SK-N-SH treated with all-trans-retinoic acid at 6 μM for 48 hours (cell line): ENCODE results near the gene CD47.

Experiments
- ATAC-seq: fragments of 200-7000 bp; cut with Tn5 transposase; 3 replicates; pipeline ENCODE4 v1.9.1; 2020; ENCODE audit warnings: mild to moderate bottlenecking, moderate library complexity
- ARNTL ChIP-seq: fragments of 450-650 bp; formaldehyde crosslinking; IDR thresholded peaks from 2 replicates; pipeline ENCODE4 v1.5.0; 2020; ENCODE audit warnings: low read depth, mild to moderate bottlenecking, moderate library complexity, borderline replicate concordance
- CSDC2 ChIP-seq: fragments of 250-450 bp; sonication (Bioruptor Pico); IDR thresholded peaks from 2 replicates; pipeline ENCODE4 v1.5.0; 2020; ENCODE audit warnings: mild to moderate bottlenecking, moderate library complexity
- ESRRG ChIP-seq: fragments of 250-450 bp; sonication (Bioruptor Pico); IDR thresholded peaks from 2 replicates; pipeline ENCODE4 v1.6.1; 2021; ENCODE audit warnings: mild to moderate bottlenecking
- GLIS3 ChIP-seq: fragments of 250-450 bp; sonication (Bioruptor Pico); IDR thresholded peaks from 2 replicates; pipeline ENCODE4 v1.5.0; 2020; ENCODE audit warnings: mild to moderate bottlenecking, moderate library complexity
- ISL1 ChIP-seq: fragments of 250-450 bp; sonication (Bioruptor Pico); IDR thresholded peaks from 2 replicates; pipeline ENCODE4 v2.1.2; 2022; ENCODE audit warnings: mild to moderate bottlenecking, moderate library complexity
- OSR1 ChIP-seq: fragments of 250-450 bp; sonication (Bioruptor Pico); IDR thresholded peaks from 2 replicates; pipeline ENCODE4 v1.8.0; 2022; ENCODE audit warnings: moderate library complexity, mild to moderate bottlenecking, inconsistent platforms
- PATZ1 ChIP-seq: fragments of 250-450 bp; sonication (Bioruptor Pico); IDR thresholded peaks from 2 replicates; pipeline ENCODE4 v1.8.0; 2020; ENCODE audit warnings: mild to moderate bottlenecking, moderate library complexity, borderline replicate concordance
- PPARA ChIP-seq: fragments of 250-450 bp; sonication (Bioruptor Pico); IDR thresholded peaks from 2 replicates; pipeline ENCODE4 v1.5.0; 2020; ENCODE audit warnings: mild to moderate bottlenecking, borderline replicate concordance
- RARB ChIP-seq: fragments of 250-450 bp; sonication (Bioruptor Pico); IDR thresholded peaks from 2 replicates; pipeline ENCODE4 v1.8.0; 2021; ENCODE audit warnings: mild to moderate bottlenecking, moderate library complexity
- SNAI2 ChIP-seq: fragments of 250-450 bp; sonication (Bioruptor Pico); IDR thresholded peaks from 2 replicates; pipeline ENCODE4 v1.5.0; 2020; ENCODE audit warnings: mild to moderate bottlenecking, moderate library complexity
- TOX ChIP-seq: fragments of 250-450 bp; sonication (Bioruptor Pico); IDR thresholded peaks from 2 replicates; pipeline ENCODE4 v1.8.0; 2021; ENCODE audit warnings: mild to moderate bottlenecking, moderate library complexity, borderline replicate concordance
- TSHZ2 ChIP-seq: fragments of 250-450 bp; sonication (Bioruptor Pico); IDR thresholded peaks from 2 replicates; pipeline ENCODE4 v1.5.0; 2020; ENCODE audit warnings: mild to moderate bottlenecking, moderate library complexity
- ZC3H10 ChIP-seq: fragments of 250-450 bp; sonication (Bioruptor Pico); IDR thresholded peaks from 2 replicates; pipeline ENCODE4 v1.5.1; 2021; ENCODE audit warnings: mild to moderate bottlenecking, moderate library complexity
- ZFP3 ChIP-seq: fragments of 250-450 bp; sonication (Bioruptor Pico); IDR thresholded peaks from 2 replicates; pipeline ENCODE4 v1.5.0; 2020; ENCODE audit warnings: mild to moderate bottlenecking, moderate library complexity
- ZFP30 ChIP-seq: fragments of 450-650 bp; formaldehyde crosslinking; IDR thresholded peaks from 2 replicates; pipeline ENCODE4 v1.5.0; 2022; ENCODE audit warnings: mild to moderate bottlenecking, moderate library complexity
- ZNF70 ChIP-seq: fragments of 450-650 bp; formaldehyde crosslinking; IDR thresholded peaks from 2 replicates; pipeline ENCODE4 v1.5.0; 2020; ENCODE audit warnings: mild to moderate bottlenecking, moderate library complexity
- ZNF8 ChIP-seq: fragments of 450-650 bp; formaldehyde crosslinking; IDR thresholded peaks from 2 replicates; pipeline ENCODE4 v1.5.0; 2020; ENCODE audit warnings: mild to moderate bottlenecking, moderate library complexity
- TF ChIP-seq, protein P1 (sequence below): fragments of 250-450 bp; sonication (Bioruptor Pico); IDR thresholded peaks from 2 replicates; pipeline ENCODE4 v1.8.0; 2021; ENCODE audit warnings: low read depth, mild to moderate bottlenecking, moderate library complexity, borderline replicate concordance
- TF ChIP-seq, protein P2 (sequence below): fragments of 250-450 bp; sonication (Bioruptor Pico); IDR thresholded peaks from 2 replicates; pipeline ENCODE4 v1.5.1; 2020; ENCODE audit warnings: low read depth, mild to moderate bottlenecking, moderate library complexity

CD47 gene

DNA sequence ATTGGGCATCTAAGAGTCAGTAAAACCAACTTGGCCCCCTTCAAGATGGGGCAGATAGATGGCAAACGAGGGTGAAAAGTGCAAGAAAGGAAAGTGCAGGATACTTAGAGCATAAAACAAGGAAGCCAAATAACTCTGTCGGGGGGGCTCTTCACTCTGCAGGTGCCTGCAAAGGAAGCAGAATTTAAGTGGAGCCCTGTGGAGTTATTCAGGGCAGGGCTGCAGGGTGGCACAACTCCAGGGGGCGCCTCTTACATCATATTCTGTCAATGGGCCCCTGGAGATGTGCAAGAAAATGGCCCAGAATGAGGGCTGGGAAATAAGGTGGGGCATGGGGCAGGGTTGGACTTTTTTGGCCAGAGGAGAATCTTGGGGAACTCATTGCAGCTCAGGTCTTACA lies 69.7 kb downstream of the CD47 start:
- TF ChIP-seq ZNF70 (CRISPR knock-in tag) = no peak
- TF ChIP-seq ZFP3 (CRISPR knock-in tag) = no peak
- no peak for TF ChIP-seq ZNF8 (CRISPR knock-in tag)
- TF ChIP-seq GLIS3 (CRISPR knock-in tag) = no peak
- TF ChIP-seq ZC3H10 (CRISPR knock-in tag) = no peak
- no peak for TF ChIP-seq ZFP30
- no peak for TF ChIP-seq ARNTL (CRISPR knock-in tag)
- TF ChIP-seq ISL1 = no peak
- TF ChIP-seq TSHZ2 (CRISPR knock-in tag) = no peak
- no peak for ATAC-seq

DNA sequence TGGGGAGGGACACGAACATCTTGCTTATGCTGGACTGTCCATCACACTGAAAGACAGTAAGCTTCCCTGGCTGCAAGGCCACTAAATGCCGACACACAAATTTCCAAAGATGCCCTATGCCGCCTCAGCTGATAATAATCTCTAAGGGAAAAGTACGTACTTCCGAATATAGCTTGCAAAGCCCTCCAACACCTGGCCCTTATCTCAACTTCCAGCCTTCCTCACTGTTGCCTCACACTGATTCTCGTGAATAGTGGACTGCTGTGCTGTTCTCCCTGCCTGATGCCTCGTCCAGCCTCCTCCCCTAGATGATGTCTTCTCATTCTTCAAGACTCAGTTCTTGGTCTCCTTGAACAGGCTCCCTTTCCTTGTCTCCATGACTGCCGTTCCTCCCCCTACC lies 72.3 kb downstream of the CD47 start:
- ATAC-seq = no peak
- TF ChIP-seq RARB (CRISPR knock-in tag) = no peak
- TF ChIP-seq, protein P1, sequence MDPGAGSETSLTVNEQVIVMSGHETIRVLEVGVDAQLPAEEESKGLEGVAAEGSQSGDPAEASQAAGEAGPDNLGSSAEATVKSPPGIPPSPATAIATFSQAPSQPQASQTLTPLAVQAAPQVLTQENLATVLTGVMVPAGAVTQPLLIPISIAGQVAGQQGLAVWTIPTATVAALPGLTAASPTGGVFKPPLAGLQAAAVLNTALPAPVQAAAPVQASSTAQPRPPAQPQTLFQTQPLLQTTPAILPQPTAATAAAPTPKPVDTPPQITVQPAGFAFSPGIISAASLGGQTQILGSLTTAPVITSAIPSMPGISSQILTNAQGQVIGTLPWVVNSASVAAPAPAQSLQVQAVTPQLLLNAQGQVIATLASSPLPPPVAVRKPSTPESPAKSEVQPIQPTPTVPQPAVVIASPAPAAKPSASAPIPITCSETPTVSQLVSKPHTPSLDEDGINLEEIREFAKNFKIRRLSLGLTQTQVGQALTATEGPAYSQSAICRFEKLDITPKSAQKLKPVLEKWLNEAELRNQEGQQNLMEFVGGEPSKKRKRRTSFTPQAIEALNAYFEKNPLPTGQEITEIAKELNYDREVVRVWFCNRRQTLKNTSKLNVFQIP (CRISPR knock-in tag) = no peak
- no peak for TF ChIP-seq ZFP3 (CRISPR knock-in tag)
- no peak for TF ChIP-seq OSR1
- TF ChIP-seq TSHZ2 (CRISPR knock-in tag) = no peak
- TF ChIP-seq, protein P2, sequence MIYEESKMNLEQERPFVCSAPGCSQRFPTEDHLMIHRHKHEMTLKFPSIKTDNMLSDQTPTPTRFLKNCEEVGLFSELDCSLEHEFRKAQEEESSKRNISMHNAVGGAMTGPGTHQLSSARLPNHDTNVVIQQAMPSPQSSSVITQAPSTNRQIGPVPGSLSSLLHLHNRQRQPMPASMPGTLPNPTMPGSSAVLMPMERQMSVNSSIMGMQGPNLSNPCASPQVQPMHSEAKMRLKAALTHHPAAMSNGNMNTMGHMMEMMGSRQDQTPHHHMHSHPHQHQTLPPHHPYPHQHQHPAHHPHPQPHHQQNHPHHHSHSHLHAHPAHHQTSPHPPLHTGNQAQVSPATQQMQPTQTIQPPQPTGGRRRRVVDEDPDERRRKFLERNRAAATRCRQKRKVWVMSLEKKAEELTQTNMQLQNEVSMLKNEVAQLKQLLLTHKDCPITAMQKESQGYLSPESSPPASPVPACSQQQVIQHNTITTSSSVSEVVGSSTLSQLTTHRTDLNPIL (CRISPR knock-in tag) = no peak
- no peak for TF ChIP-seq CSDC2 (CRISPR knock-in tag)
- TF ChIP-seq GLIS3 (CRISPR knock-in tag) = no peak

GRCh38 chr3:108017587-108017986 lies 73.2 kb downstream of the CD47 start:
- no peak for ATAC-seq
- TF ChIP-seq ARNTL (CRISPR knock-in tag) (no peak), OSR1 (no peak), TOX (CRISPR knock-in tag) (no peak), SNAI2 (CRISPR knock-in tag) (no peak), ISL1 (no peak), ZFP30 (no peak), TSHZ2 (CRISPR knock-in tag) (no peak), ZFP3 (CRISPR knock-in tag) (no peak), ZC3H10 (CRISPR knock-in tag) (no peak), PPARA (no peak), ESRRG (CRISPR knock-in tag) (no peak), RARB (CRISPR knock-in tag) (no peak), CSDC2 (CRISPR knock-in tag) (no peak), PATZ1 (CRISPR knock-in tag) (no peak), ZNF70 (CRISPR knock-in tag) (no peak), GLIS3 (CRISPR knock-in tag) (no peak)
- TF ChIP-seq, protein P2 (CRISPR knock-in tag) = no peak
- TF ChIP-seq, protein P1 (CRISPR knock-in tag) = no peak
